ENCODE data around the gene PLPP3.
A peak's percentile ranks its signal among the peaks of the same experiment; 100 is the strongest.

The PLPP3 gene

GRCh38 chr1:56561227-56562019 lies 17.9 kb downstream of the PLPP3 start:
- Histone ChIP-seq H3K27ac (ENCODE audit: low read depth, low read length) (no peak overlapping the region), H3K4me2 (ENCODE audit: low read length) (no peak overlapping the region), H3K27me3 (ENCODE audit: insufficient read depth, low read length) (no peaks in the 10 kb centered on the region), H2AFZ (ENCODE audit: insufficient read depth, low read length, poor library complexity) (no peak overlapping the region), H2BK120ac (ENCODE audit: insufficient read depth, low read length, poor library complexity) (no peak overlapping the region), H2AK5ac (ENCODE audit: low read length) (no peak overlapping the region), H3K9me3 (ENCODE audit: insufficient read depth, low read depth, low read length) (no peaks in the 10 kb centered on the region), H3K14ac (ENCODE audit: low read length) (no peak overlapping the region), H4K8ac (ENCODE audit: low read depth, low read length) (no peak overlapping the region), H3K18ac (ENCODE audit: low read length) (no peak overlapping the region), H2BK5ac (ENCODE audit: low read depth, low read length, poor library complexity) (no peak overlapping the region), H4K12ac (ENCODE audit: low read depth, low read length) (no peak overlapping the region), H2BK12ac (ENCODE audit: low read length) (no peak overlapping the region), H3K4me1 (ENCODE audit: control insufficient read depth in 1 of 2, insufficient read depth in 2 of 2, low read length in 2 of 2) (peaks cover 0 to 13% of the 10 kb centered on the region in 2 experiments), H3K4ac (ENCODE audit: low read depth, low read length) (no peak overlapping the region), H3K4me3 (ENCODE audit: low read depth, low read length) (no peak overlapping the region), H3K23ac (ENCODE audit: low read length) (no peak overlapping the region), H4K91ac (ENCODE audit: low read depth, low read length) (no peak overlapping the region), H3K36me3 (ENCODE audit: control insufficient read depth in 1 of 2, insufficient read depth in 2 of 2, low read length in 2 of 2) (peaks cover 4 to 5% of the 10 kb centered on the region in 2 experiments), H3K79me1 (ENCODE audit: low read length) (no peaks in the 10 kb centered on the region), H3K9ac (ENCODE audit: low read length) (no peak overlapping the region), H3K79me2 (ENCODE audit: control insufficient read depth, insufficient read depth, low read length, poor library complexity) (peaks cover 16% of the 10 kb centered on the region)
- no peak for DNase-seq
- no CpG with 5 or more reads among the region's 8 CpGs for WGBS (ENCODE audit: extremely low coverage, insufficient coverage, insufficient read length)

- Histone ChIP-seq H4K8ac (ENCODE audit: low read depth, low read length) (no peak overlapping the region), H4K12ac (ENCODE audit: low read depth, low read length) (no peak overlapping the region), H3K79me1 (ENCODE audit: low read length) (no peaks in the 10 kb centered on the region), H3K4me2 (ENCODE audit: low read length) (no peak overlapping the region), H3K36me3 (ENCODE audit: control insufficient read depth in 1 of 2, insufficient read depth in 2 of 2, low read length in 2 of 2) (peaks cover 9 to 16% of the 10 kb centered on the region in 2 experiments), H4K91ac (ENCODE audit: low read depth, low read length) (no peak overlapping the region), H3K9ac (ENCODE audit: low read length) (no peak overlapping the region), H2BK5ac (ENCODE audit: low read depth, low read length, poor library complexity) (no peak overlapping the region), H3K79me2 (ENCODE audit: control insufficient read depth, insufficient read depth, low read length, poor library complexity) (peaks cover 18% of the 10 kb centered on the region), H3K18ac (ENCODE audit: low read length) (no peak overlapping the region), H3K14ac (ENCODE audit: low read length) (no peak overlapping the region), H2BK12ac (ENCODE audit: low read length) (no peak overlapping the region), H3K4me3 (ENCODE audit: low read depth, low read length) (no peak overlapping the region), H3K23ac (ENCODE audit: low read length) (no peak overlapping the region), H3K4ac (ENCODE audit: low read depth, low read length) (peak overlapping the region; percentile 86), H2AK5ac (ENCODE audit: low read length) (no peak overlapping the region), H3K27ac (ENCODE audit: low read depth, low read length) (no peak overlapping the region), H3K27me3 (ENCODE audit: insufficient read depth, low read length) (no peaks in the 10 kb centered on the region), H2BK120ac (ENCODE audit: insufficient read depth, low read length, poor library complexity) (no peak overlapping the region), H3K9me3 (ENCODE audit: insufficient read depth, low read depth, low read length) (no peaks in the 10 kb centered on the region), H2AFZ (ENCODE audit: insufficient read depth, low read length, poor library complexity) (no peak overlapping the region), H3K4me1 (ENCODE audit: control insufficient read depth in 1 of 2, insufficient read depth in 2 of 2, low read length in 2 of 2) (peaks cover 2 to 15% of the 10 kb centered on the region in 2 experiments)
- WGBS (ENCODE audit: extremely low coverage, insufficient coverage, insufficient read length), result no CpG with 5 or more reads among the region's 7 CpGs
- no peak for DNase-seq
Measured at GRCh38 chr1:56557746-56558145, 21.6 kb downstream of the PLPP3 start.

- H3K14ac ChIP-seq (ENCODE audit: low read length), result no peak overlapping the region
- H4K91ac ChIP-seq (ENCODE audit: low read depth, low read length), result no peak overlapping the region
- no peak overlapping the region for H4K8ac ChIP-seq (ENCODE audit: low read depth, low read length)
- H3K79me1 ChIP-seq (ENCODE audit: low read length), result no peaks in the 10 kb centered on the region
- no peak overlapping the region for H3K4me3 ChIP-seq (ENCODE audit: low read depth, low read length)
- H3K18ac ChIP-seq (ENCODE audit: low read length), result no peak overlapping the region
- peak overlapping the region; percentile 15 for H3K4ac ChIP-seq (ENCODE audit: low read depth, low read length)
- H3K9me3 ChIP-seq (ENCODE audit: insufficient read depth, low read depth, low read length), result no peaks in the 10 kb centered on the region
- peaks cover 6 to 28% of the 10 kb centered on the region in 2 experiments for H3K4me1 ChIP-seq (ENCODE audit: control insufficient read depth in 1 of 2, insufficient read depth in 2 of 2, low read length in 2 of 2)
- no peak overlapping the region for H2BK120ac ChIP-seq (ENCODE audit: insufficient read depth, low read length, poor library complexity)
- no peak overlapping the region for H2AK5ac ChIP-seq (ENCODE audit: low read length)
- DNase-seq, result peak in 1 of 2 donors; percentile 48
- H3K23ac ChIP-seq (ENCODE audit: low read length), result no peak overlapping the region
- H3K4me2 ChIP-seq (ENCODE audit: low read length), result no peak overlapping the region
- H3K27me3 ChIP-seq (ENCODE audit: insufficient read depth, low read length), result no peaks in the 10 kb centered on the region
- WGBS (ENCODE audit: extremely low coverage, insufficient coverage, insufficient read length), result no CpG with 5 or more reads among the region's 2 CpGs
- no peak overlapping the region for H3K9ac ChIP-seq (ENCODE audit: low read length)
- no peak overlapping the region for H4K12ac ChIP-seq (ENCODE audit: low read depth, low read length)
- H3K79me2 ChIP-seq (ENCODE audit: control insufficient read depth, insufficient read depth, low read length, poor library complexity), result peaks cover 24% of the 10 kb centered on the region
- H2AFZ ChIP-seq (ENCODE audit: insufficient read depth, low read length, poor library complexity), result no peak overlapping the region
- H2BK5ac ChIP-seq (ENCODE audit: low read depth, low read length, poor library complexity), result no peak overlapping the region
- H3K36me3 ChIP-seq (ENCODE audit: control insufficient read depth in 1 of 2, insufficient read depth in 2 of 2, low read length in 2 of 2), result peaks cover 11 to 27% of the 10 kb centered on the region in 2 experiments
- no peak overlapping the region for H3K27ac ChIP-seq (ENCODE audit: low read depth, low read length)
- H2BK12ac ChIP-seq (ENCODE audit: low read length), result no peak overlapping the region
Measured at GRCh38 chr1:56555448-56555847, 23.9 kb downstream of the PLPP3 start.

- H3K79me2 ChIP-seq (ENCODE audit: control insufficient read depth, insufficient read depth, low read length, poor library complexity), result peaks cover 31% of the 10 kb centered on the region
- DNase-seq, result no peak
- H3K79me1 ChIP-seq (ENCODE audit: low read length), result no peaks in the 10 kb centered on the region
- H4K91ac ChIP-seq (ENCODE audit: low read depth, low read length), result no peak overlapping the region
- peak overlapping the region; percentile 86 for H3K4ac ChIP-seq (ENCODE audit: low read depth, low read length)
- no peaks in the 10 kb centered on the region for H3K9me3 ChIP-seq (ENCODE audit: insufficient read depth, low read depth, low read length)
- H3K9ac ChIP-seq (ENCODE audit: low read length), result peak overlapping the region; percentile 20
- H4K12ac ChIP-seq (ENCODE audit: low read depth, low read length), result no peak overlapping the region
- H2BK120ac ChIP-seq (ENCODE audit: insufficient read depth, low read length, poor library complexity), result no peak overlapping the region
- peaks cover 14 to 31% of the 10 kb centered on the region in 2 experiments for H3K36me3 ChIP-seq (ENCODE audit: control insufficient read depth in 1 of 2, insufficient read depth in 2 of 2, low read length in 2 of 2)
- no peaks in the 10 kb centered on the region for H3K27me3 ChIP-seq (ENCODE audit: insufficient read depth, low read length)
- WGBS (ENCODE audit: extremely low coverage, insufficient coverage, insufficient read length), result no CpG with 5 or more reads among the region's 1 CpG
- H3K4me1 ChIP-seq (ENCODE audit: control insufficient read depth in 1 of 2, insufficient read depth in 2 of 2, low read length in 2 of 2), result peaks cover 6 to 37% of the 10 kb centered on the region in 2 experiments
- H3K4me2 ChIP-seq (ENCODE audit: low read length), result no peak overlapping the region
- H3K14ac ChIP-seq (ENCODE audit: low read length), result no peak overlapping the region
- H2AK5ac ChIP-seq (ENCODE audit: low read length), result no peak overlapping the region
- no peak overlapping the region for H2AFZ ChIP-seq (ENCODE audit: insufficient read depth, low read length, poor library complexity)
- no peak overlapping the region for H4K8ac ChIP-seq (ENCODE audit: low read depth, low read length)
- H3K18ac ChIP-seq (ENCODE audit: low read length), result no peak overlapping the region
- no peak overlapping the region for H3K23ac ChIP-seq (ENCODE audit: low read length)
- H3K4me3 ChIP-seq (ENCODE audit: low read depth, low read length), result no peak overlapping the region
- H2BK12ac ChIP-seq (ENCODE audit: low read length), result no peak overlapping the region
- H3K27ac ChIP-seq (ENCODE audit: low read depth, low read length), result no peak overlapping the region
- no peak overlapping the region for H2BK5ac ChIP-seq (ENCODE audit: low read depth, low read length, poor library complexity)
Measured at GRCh38 chr1:56553046-56553445, 26.3 kb downstream of the PLPP3 start.

All from trophoblast cell (in vitro differentiated cells and primary cell).